K562 (cell line): ENCODE data around the gene KRTAP10-8. TPM values are rescaled to one million over a fixed set of nuclear protein-coding genes. Genes with fewer than 3 reads are reported as not detected.

Experiments
- ATAC-seq: fragments of 200-7000 bp; cut with Tn5 transposase; 3 replicates; pipeline ENCODE4 v1.9.1; 2020; ENCODE audit warnings: moderate library complexity
- BruUV-seq: library from RNA; stranded (reverse); fragments of 400-500 nt; replicated peaks from 2 replicates; lab custom pipeline; 2021; lab: Mats Ljungman, UMichigan
- CTCF ChIA-PET: fragments of 300-600 bp; formaldehyde crosslinking; extraction: SDS; loops from one replicate; lab custom pipeline; 2021; ENCODE audit warnings: low intra/inter-chr PET ratio; lab: Yijun Ruan, JAX
- POLR2A ChIA-PET: fragments of 300-600, 350-650 bp; sonication (Branson Sonifier 250); formaldehyde crosslinking; extraction: SDS; loops from one replicate; lab custom pipeline; 2021; ENCODE audit warnings: antibody characterized with exemption, inconsistent platforms; lab: Yijun Ruan, JAX
- DNase-seq, 4 experiments: peaks; one replicate each; pipeline versions ENCODE4 v3.0.0 to v3.0.0-alpha.2; 2011 to 2018; ENCODE audit warnings: low spot score in 3 of 4, mixed read lengths in 3 of 4; ENCODE audit errors: extremely low read depth in 1 of 4
- FAIRE-seq: peaks from 2 replicates; lab custom pipeline; 2011; peaks lifted over from hg19 to GRCh38; lab: Jason Lieb, UNC
- H2AFZ ChIP-seq: 2 replicates; pipeline ENCODE4 v1.6.0; 2011; ENCODE audit warnings: low read depth, low read length, control low read depth, inconsistent platforms
- H3K27ac ChIP-seq: fragments of 200-600 bp; 3 replicates; pipeline ENCODE4 v1.8.0; 2011; ENCODE audit warnings: low read depth, mild to moderate bottlenecking, control low read depth, inconsistent platforms, low read length, moderate library complexity, mixed read lengths; ENCODE audit errors: extremely low read depth
- H3K27me3 ChIP-seq, 2 experiments: fragments of 300-600 bp in 1 of 2; 2 replicates in 1 of 2; 3 replicates in 1 of 2; pipeline versions ENCODE4 v1.6.0 to v1.8.0; 2011; ENCODE audit warnings: inconsistent platforms in 2 of 2, low read length in 2 of 2, mild to moderate bottlenecking in 1 of 2, mixed read lengths in 1 of 2, moderate library complexity in 1 of 2; ENCODE audit not compliant: control insufficient read depth in 2 of 2, insufficient read depth in 2 of 2
- H3K36me3 ChIP-seq: fragments of 300-600 bp; 3 replicates; pipeline ENCODE4 v1.8.0; 2011; ENCODE audit warnings: mild to moderate bottlenecking, low read length, inconsistent platforms; ENCODE audit not compliant: control insufficient read depth, insufficient read depth
- H3K4me1 ChIP-seq, 2 experiments: fragments of 200-600 bp in 1 of 2; replicated peaks in 1 of 2; 2 replicates in 1 of 2; 3 replicates in 1 of 2; pipeline versions ENCODE4 v1.5.1 to v1.8.0; 2011; ENCODE audit warnings: inconsistent platforms in 2 of 2, low read length in 2 of 2, mild to moderate bottlenecking in 1 of 2, mixed read lengths in 1 of 2, moderate library complexity in 1 of 2; ENCODE audit not compliant: control insufficient read depth in 2 of 2, insufficient read depth in 2 of 2
- H3K4me2 ChIP-seq: 2 replicates; pipeline ENCODE4 v1.6.1; 2011; ENCODE audit warnings: low read length, control low read depth, inconsistent platforms, mixed read lengths; ENCODE audit not compliant: insufficient read depth
- H3K4me3 ChIP-seq: fragments of 200-600 bp; sonication (generic), shearing (Covaris generic); 2 replicates; pipeline ENCODE4 v1.5.1; 2016; ENCODE audit warnings: control low read depth, inconsistent platforms
- H3K79me2 ChIP-seq: fragments of 200-600 bp; 3 replicates; pipeline ENCODE4 v1.8.0; 2011; ENCODE audit warnings: low read length, inconsistent platforms; ENCODE audit not compliant: control insufficient read depth, insufficient read depth
- H3K9ac ChIP-seq, 2 experiments: 2 replicates each; pipeline versions ENCODE4 v1.6.0 to v1.6.1; 2011; ENCODE audit warnings: low read depth in 2 of 2, low read length in 2 of 2, control low read depth in 1 of 2, inconsistent platforms in 1 of 2, mild to moderate bottlenecking in 1 of 2, mixed read lengths in 1 of 2; ENCODE audit not compliant: insufficient read depth in 1 of 2
- H3K9me1 ChIP-seq: one replicate; pipeline ENCODE4 v1.6.0; 2011; ENCODE audit warnings: inconsistent platforms, mild to moderate bottlenecking, low read length, moderate library complexity; ENCODE audit not compliant: control insufficient read depth, insufficient read depth
- H3K9me3 ChIP-seq: replicated peaks from 2 replicates; pipeline ENCODE4 v1.5.1; 2011; ENCODE audit warnings: low read depth, low read length, inconsistent platforms; ENCODE audit not compliant: control insufficient read depth, insufficient read depth
- H4K20me1 ChIP-seq: replicated peaks from 2 replicates; pipeline ENCODE4 v1.6.1; 2011; ENCODE audit warnings: low read length, inconsistent platforms, mixed read lengths; ENCODE audit not compliant: control insufficient read depth, insufficient read depth
- HDAC3 ChIP-seq: fragments of 450-650 bp; IDR thresholded peaks from 2 replicates; pipeline ENCODE4 v1.6.1; 2018; ENCODE audit warnings: borderline replicate concordance, mild to moderate bottlenecking, moderate library complexity; ENCODE audit not compliant: partially characterized antibody
- MNT ChIP-seq, 2 experiments: fragments of 450-650 bp; conservative IDR thresholded peaks; 2 replicates each; pipeline ENCODE4 v1.6.1; 2017; ENCODE audit warnings: mild to moderate bottlenecking in 2 of 2, moderate library complexity in 2 of 2
- NR0B1 ChIP-seq: fragments of 450-650 bp; IDR thresholded peaks from one replicate; pipeline ENCODE4 v1.6.1; 2018; ENCODE audit warnings: mild to moderate bottlenecking, moderate library complexity; ENCODE audit not compliant: partially characterized antibody
- in situ Hi-C: fragments of 300-500 bp; cut with MboI; formaldehyde crosslinking; loops from 4 replicates; pipeline ENCODE4 v1.15.0; 2018; ENCODE audit warnings: inconsistent platforms, mixed read lengths
- intact Hi-C: fragments of 100-400 bp; cut with micrococcal nuclease; formaldehyde crosslinking; loops from 2 replicates; pipeline ENCODE4 v1.14.2; 2022
- polyA plus RNA-seq, 8 experiments: library from polyadenylated mRNA; depleted of rRNA in 4 of 8; stranded (reverse) in 5 of 8; unstranded in 3 of 8; fragments of >200 nt; fragmentation: Nextera tagmentation in 2 of 8; fragmentation: Illumina TruSeq in 1 of 8; extraction: Ambion mirVana in 2 of 8; extraction: Trizol in 1 of 8; gene quantifications; 2 replicates each; pipeline versions ENCODE4 v1.2.1 to v1.2.3, GENCODE V29; 2011 to 2014; ENCODE audit warnings: inconsistent platforms in 1 of 8, missing spikeins in 1 of 8
- total RNA-seq, 7 experiments: library from RNA; depleted of rRNA in 6 of 7; stranded (reverse); fragments of >200 nt in 6 of 7; fragmentation: Illumina TruSeq in 2 of 7; extraction: Trizol in 2 of 7; gene quantifications; 2 replicates each; pipeline versions ENCODE4 v1.2.1 to v1.2.3, GENCODE V29; 2011 to 2021; ENCODE audit warnings: low replicate concordance in 1 of 7

Gene KRTAP10-8
- total and polyA plus RNA-seq, 9 of the 15 experiments (the other 6 are each of a cell fraction or from before 2014, with no cell fraction given), result not detected

- intact Hi-C loops, result no loop called here
- FAIRE-seq, result no peak
- BruUV-seq, result no TSS peak
These were observed 2.7 kb upstream of the KRTAP10-8 start for GRCh38 chr21:44609193-44609592.

More at GRCh38 chr21:44609193-44609592, 2.7 kb upstream of the KRTAP10-8 start:
- H3K9me3 ChIP-seq, result no peaks in the 10 kb centered on the region; the same call in none of the 2 replicates
- no peaks in the 10 kb centered on the region for H3K79me2 ChIP-seq
- ATAC-seq (no peak), DNase-seq (no peak)
- no peak overlapping the region for H3K4me3 ChIP-seq
- peaks cover 3 to 15% of the 10 kb centered on the region in 2 experiments; a peak in 4 of 5 replicates for H3K27me3 ChIP-seq
- H3K9me1 ChIP-seq, result peaks cover under 1% of the 10 kb centered on the region
- H2AFZ ChIP-seq, result no peak overlapping the region
- in situ Hi-C loops, result no loop called here
- H3K4me1 ChIP-seq, result peaks cover 0 to 5% of the 10 kb centered on the region in 2 experiments; a peak in 1 of 5 replicates
- H4K20me1 ChIP-seq, result no peaks in the 10 kb centered on the region
- POLR2A ChIA-PET, result interaction anchor here (0.9 kb wide), 1 partner anchor 27 kb away, joined by 3 read pairs; no protein-coding TSS in a partner anchor
- no peaks in the 10 kb centered on the region for H3K36me3 ChIP-seq
- no peak for TF ChIP-seq MNT (conservative IDR thresholded peaks at IDR 0.05)
- TF ChIP-seq NR0B1, result no peak
- no peak for TF ChIP-seq HDAC3
- TF ChIP-seq, all 486 proteins: peak for 0
- CTCF ChIA-PET, result no interaction called here
- H3K27ac ChIP-seq, result no peak overlapping the region
- no peak overlapping the region for H3K9ac ChIP-seq
- H3K4me2 ChIP-seq, result no peak overlapping the region
